Skeletal muscle satellite cell (primary cell): ENCODE data around the gene SELENOO.

Experiments used
- H3K27me3 ChIP-seq: 2 replicates; pipeline ENCODE4 v1.7.0; 2013; ENCODE audit warnings: low read length; ENCODE audit not compliant: control insufficient read depth, insufficient read depth
- H3K36me3 ChIP-seq: 2 replicates; pipeline ENCODE4 v1.7.0; 2013; ENCODE audit warnings: mild to moderate bottlenecking, control low read depth, low read length; ENCODE audit not compliant: insufficient read depth
- H3K4me1 ChIP-seq: 2 replicates; pipeline ENCODE4 v1.7.0; 2013; ENCODE audit warnings: low read length; ENCODE audit not compliant: control insufficient read depth, insufficient read depth
- H3K4me2 ChIP-seq: 2 replicates; pipeline ENCODE4 v1.7.0; 2013; ENCODE audit warnings: mild to moderate bottlenecking, low read length
- H3K4me3 ChIP-seq: 2 replicates; pipeline ENCODE4 v1.7.0; 2013; ENCODE audit warnings: low read length
- H3K9ac ChIP-seq: 2 replicates; pipeline ENCODE4 v1.7.0; 2013; ENCODE audit warnings: mild to moderate bottlenecking, low read depth, low read length, moderate library complexity
- H3K9me3 ChIP-seq: replicated peaks from 2 replicates; pipeline ENCODE4 v1.7.0; 2013; ENCODE audit warnings: mild to moderate bottlenecking, control low read depth, low read length

The SELENOO gene

DNA sequence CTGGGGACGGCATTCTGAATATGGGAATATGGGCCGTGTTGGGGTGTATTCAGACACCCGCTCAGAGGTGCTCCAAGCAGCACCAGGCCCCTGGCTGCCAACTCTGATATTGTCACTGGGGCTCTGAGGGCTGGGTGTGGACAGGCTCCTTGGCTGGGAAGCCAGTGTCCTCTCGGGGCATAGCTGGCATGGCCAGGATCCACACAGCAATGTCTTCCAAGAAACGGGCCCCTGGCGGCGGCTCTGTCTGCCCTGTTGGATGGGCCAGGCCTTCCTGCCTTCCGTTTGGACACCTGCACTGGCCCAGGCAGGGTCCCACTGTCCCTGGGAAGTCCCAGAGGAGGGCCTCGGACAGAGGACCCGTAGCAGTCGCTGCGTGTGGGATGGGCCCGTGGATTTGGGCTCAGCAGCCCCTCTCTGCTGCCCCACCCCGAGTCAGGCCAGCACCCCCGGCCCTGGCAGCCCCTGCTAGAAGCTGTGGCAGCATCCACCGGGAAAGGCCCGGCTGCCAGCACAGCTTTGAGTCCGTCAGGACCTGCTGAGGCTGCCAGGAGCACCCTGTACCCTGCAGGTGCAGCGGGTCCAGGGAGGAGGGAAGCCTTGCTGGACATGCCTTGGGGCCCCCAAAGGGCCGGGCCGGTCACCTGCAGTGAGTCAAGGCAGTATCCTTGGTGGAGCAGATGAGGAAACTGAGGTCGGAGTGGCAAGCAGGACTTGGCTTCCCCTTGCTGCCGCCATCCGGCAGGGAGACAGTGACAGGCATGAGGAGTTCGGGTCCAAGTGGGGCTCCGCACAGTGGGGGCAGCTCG is 26.2 kb upstream of the SELENOO start:
- H3K4me3 ChIP-seq: no peak overlapping the region
- no peaks in the 10 kb centered on the region for H3K4me1 ChIP-seq
- no peaks in the 10 kb centered on the region for H3K9me3 ChIP-seq
- H3K36me3 ChIP-seq: no peaks in the 10 kb centered on the region
- H3K9ac ChIP-seq: no peak overlapping the region
- peaks cover 12% of the 10 kb centered on the region for H3K27me3 ChIP-seq
- no peak overlapping the region for H3K4me2 ChIP-seq

DNA sequence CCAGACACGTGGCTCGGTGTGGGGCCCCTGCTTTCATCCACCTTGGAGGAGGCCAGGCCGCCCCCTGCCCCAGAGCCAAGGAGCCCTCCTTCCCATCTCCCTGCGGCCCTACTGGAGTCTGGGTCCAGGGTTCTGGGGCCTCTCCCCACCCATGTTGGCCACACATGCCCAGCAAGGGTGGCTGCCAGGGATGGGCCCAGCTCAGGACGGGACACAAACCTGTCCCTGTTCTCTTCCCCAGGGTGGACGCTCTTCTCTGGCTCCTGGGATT is 25.7 kb upstream of the SELENOO start:
- Histone ChIP-seq H3K4me1 (no peaks in the 10 kb centered on the region), H3K9ac (no peak overlapping the region), H3K4me3 (no peak overlapping the region), H3K27me3 (peaks cover 12% of the 10 kb centered on the region), H3K4me2 (no peak overlapping the region), H3K9me3 (no peaks in the 10 kb centered on the region), H3K36me3 (no peaks in the 10 kb centered on the region)

DNA sequence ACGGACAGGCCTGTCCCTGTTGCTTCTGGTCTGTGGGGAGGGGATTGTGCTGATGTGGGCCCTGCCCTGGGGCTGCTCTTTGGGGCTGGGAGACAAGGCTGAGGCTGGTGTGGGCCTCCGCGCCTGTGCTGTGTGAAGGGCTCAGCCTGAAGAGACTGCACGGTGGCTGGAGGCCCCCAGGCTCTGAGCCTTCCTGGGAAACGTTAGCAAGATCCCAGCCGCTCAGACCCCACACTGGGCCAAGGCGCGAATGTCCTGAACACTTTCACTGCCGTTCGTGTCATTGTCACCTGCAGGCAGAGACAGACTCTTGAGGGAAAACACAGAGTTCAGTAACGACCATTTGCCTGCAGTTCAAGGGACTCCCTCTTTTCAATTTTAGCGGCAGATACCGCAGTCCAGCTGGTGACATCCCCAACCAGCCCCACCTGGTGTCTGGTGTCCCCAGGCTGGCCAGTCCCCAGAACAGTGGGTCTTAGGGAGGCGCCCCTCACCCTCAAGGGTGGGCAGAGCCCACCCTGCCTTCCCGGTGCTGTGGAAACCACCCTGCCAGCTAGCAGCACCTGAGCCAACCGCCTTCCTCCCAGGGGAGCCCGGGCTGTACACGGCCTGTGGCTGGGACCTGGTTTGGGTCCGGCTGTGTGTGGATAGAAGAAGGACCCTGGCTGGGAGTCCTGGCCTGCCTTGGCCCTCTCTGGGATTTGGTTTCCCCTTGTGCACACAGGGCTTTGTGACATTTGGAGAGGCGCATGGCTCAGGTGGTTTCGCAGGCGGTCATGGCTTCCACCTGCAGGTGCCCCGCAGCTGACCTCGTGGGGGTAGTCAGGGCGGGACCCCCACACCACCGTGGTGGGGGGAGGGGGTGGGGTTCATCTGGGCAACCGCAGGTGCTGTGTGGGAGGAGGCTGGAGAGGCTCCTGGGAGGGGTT is 24.6 kb upstream of the SELENOO start:
- H3K4me2 ChIP-seq: no peak overlapping the region
- H3K4me1 ChIP-seq: no peaks in the 10 kb centered on the region
- H3K4me3 ChIP-seq: no peak overlapping the region
- H3K9me3 ChIP-seq: no peaks in the 10 kb centered on the region
- H3K36me3 ChIP-seq: no peaks in the 10 kb centered on the region
- no peak overlapping the region for H3K9ac ChIP-seq
- peaks cover 7% of the 10 kb centered on the region for H3K27me3 ChIP-seq

DNA sequence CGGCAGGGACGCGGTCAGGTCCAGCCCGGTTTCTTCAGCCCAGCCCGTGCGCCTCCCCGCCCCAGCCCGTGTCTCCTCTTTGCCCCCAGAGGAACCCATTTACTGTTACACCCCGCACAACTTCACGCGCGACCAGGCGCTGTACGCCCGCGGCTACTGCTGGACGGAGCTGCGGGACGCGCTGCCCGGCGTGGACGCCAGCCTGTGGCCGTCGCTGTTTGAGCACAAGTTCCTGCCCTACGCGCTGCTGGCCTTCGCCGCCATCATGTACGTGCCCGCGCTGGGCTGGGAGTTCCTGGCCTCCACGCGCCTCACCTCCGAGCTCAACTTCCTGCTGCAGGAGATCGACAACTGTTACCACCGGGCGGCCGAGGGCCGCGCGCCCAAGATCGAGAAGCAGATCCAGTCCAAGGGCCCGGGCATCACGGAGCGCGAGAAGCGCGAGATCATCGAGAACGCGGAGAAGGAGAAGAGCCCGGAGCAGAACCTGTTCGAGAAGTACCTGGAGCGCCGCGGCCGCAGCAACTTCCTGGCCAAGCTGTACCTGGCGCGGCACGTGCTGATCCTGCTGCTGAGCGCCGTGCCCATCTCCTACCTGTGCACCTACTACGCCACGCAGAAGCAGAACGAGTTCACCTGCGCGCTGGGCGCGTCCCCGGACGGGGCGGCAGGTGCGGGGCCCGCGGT is 23.8 kb upstream of the SELENOO start:
- Histone ChIP-seq H3K4me3 (no peak overlapping the region), H3K4me2 (no peak overlapping the region), H3K9ac (no peak overlapping the region), H3K27me3 (peaks cover 3% of the 10 kb centered on the region), H3K36me3 (no peaks in the 10 kb centered on the region), H3K4me1 (no peaks in the 10 kb centered on the region), H3K9me3 (no peaks in the 10 kb centered on the region)

DNA sequence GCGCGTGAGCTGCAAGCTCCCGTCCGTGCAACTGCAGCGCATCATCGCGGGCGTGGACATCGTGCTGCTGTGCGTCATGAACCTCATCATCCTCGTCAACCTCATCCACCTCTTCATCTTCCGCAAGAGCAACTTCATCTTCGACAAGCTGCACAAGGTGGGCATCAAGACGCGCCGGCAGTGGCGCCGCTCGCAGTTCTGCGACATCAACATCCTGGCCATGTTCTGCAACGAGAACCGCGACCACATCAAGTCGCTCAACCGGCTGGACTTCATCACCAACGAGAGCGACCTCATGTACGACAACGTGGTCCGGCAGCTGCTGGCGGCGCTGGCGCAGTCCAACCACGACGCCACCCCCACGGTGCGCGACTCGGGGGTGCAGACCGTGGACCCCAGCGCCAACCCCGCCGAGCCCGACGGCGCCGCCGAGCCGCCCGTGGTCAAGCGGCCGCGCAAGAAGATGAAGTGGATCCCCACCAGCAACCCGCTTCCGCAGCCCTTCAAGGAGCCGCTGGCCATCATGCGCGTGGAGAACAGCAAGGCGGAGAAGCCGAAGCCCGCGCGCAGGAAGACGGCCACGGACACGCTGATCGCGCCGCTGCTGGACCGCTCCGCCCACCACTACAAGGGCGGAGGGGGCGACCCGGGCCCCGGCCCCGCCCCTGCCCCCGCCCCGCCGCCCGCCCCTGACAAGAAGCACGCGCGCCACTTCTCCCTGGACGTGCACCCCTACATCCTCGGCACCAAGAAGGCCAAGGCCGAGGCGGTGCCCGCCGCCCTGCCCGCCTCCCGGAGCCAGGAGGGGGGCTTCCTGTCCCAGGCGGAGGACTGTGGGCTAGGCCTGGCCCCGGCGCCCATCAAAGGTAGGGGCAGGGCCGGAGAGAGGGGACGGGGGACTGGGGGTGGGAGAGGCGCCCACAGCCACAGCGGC is 23.0 kb upstream of the SELENOO start:
- H3K4me1 ChIP-seq: no peaks in the 10 kb centered on the region
- H3K9me3 ChIP-seq: no peaks in the 10 kb centered on the region
- H3K9ac ChIP-seq: no peak overlapping the region
- no peak overlapping the region for H3K4me3 ChIP-seq
- no peak overlapping the region for H3K4me2 ChIP-seq
- no peaks in the 10 kb centered on the region for H3K36me3 ChIP-seq
- peaks cover 3% of the 10 kb centered on the region for H3K27me3 ChIP-seq

DNA sequence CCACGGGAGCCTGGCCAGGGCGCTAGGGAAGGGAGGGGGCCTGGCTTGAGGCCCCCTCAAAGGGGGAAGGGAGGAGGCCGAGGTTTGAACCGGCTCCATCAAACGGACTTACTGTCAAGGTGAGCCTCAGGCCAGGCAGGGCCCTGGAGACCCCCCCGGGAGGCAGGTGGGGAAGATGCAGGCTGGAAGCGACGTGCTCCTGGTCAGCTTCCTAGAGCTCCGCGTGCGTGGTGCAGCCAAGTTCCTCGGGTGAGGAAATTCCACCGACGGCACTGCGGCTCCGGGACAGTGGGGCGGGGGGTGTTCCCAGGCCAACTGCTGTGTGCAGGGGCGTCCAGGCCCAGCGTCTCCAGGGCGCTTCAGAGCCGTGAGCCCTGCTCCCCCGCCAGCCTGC is 22.3 kb upstream of the SELENOO start:
- Histone ChIP-seq H3K9ac (no peak overlapping the region), H3K4me2 (no peak overlapping the region), H3K27me3 (peaks cover 3% of the 10 kb centered on the region), H3K4me1 (no peaks in the 10 kb centered on the region), H3K36me3 (no peaks in the 10 kb centered on the region), H3K4me3 (no peak overlapping the region), H3K9me3 (no peaks in the 10 kb centered on the region)

DNA sequence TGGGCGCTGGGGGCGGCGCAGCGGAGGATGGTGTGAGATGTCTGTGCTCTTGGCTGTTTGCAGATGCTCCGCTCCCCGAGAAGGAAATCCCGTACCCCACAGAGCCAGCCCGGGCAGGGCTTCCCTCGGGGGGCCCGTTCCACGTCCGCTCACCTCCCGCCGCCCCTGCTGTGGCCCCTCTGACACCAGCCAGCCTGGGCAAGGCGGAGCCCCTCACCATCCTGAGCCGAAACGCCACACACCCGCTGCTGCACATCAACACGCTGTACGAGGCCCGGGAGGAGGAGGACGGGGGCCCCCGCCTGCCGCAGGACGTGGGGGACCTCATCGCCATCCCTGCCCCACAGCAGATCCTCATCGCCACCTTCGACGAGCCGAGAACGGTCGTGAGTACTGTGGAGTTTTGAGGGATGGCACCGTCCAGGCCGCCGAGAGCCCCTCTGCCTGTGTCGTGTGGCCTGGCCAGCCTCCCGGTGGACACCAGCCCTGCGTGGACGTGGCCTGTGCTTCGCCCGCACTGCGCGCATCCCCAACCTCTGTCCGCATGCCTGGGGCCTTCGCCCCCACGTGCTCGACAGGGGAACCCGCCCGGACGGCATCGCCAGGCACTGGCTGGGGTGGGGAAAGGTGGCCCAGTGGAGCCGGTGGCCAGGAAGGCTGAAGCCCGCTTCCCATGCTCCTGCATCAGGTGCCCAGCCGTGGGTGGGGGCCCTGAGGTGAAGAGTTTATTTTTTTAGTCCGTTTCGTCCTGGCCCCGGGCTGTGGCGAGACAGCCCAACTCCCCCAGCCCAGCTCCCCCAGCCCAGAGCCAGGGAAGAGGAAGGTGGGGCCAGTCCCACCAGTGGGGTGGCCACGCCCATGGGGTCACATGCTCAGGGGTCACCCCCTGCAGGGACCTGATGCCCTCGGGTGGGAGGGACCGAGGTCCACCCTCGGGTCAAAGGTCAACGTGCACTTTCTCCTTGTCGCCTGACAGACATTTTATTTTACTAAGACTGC is 21.6 kb upstream of the SELENOO start:
- H3K4me1 ChIP-seq: peaks cover 5% of the 10 kb centered on the region
- H3K4me2 ChIP-seq: no peak overlapping the region
- H3K27me3 ChIP-seq: peaks cover 3% of the 10 kb centered on the region
- H3K4me3 ChIP-seq: no peak overlapping the region
- H3K36me3 ChIP-seq: no peaks in the 10 kb centered on the region
- H3K9me3 ChIP-seq: no peaks in the 10 kb centered on the region
- H3K9ac ChIP-seq: no peak overlapping the region

DNA sequence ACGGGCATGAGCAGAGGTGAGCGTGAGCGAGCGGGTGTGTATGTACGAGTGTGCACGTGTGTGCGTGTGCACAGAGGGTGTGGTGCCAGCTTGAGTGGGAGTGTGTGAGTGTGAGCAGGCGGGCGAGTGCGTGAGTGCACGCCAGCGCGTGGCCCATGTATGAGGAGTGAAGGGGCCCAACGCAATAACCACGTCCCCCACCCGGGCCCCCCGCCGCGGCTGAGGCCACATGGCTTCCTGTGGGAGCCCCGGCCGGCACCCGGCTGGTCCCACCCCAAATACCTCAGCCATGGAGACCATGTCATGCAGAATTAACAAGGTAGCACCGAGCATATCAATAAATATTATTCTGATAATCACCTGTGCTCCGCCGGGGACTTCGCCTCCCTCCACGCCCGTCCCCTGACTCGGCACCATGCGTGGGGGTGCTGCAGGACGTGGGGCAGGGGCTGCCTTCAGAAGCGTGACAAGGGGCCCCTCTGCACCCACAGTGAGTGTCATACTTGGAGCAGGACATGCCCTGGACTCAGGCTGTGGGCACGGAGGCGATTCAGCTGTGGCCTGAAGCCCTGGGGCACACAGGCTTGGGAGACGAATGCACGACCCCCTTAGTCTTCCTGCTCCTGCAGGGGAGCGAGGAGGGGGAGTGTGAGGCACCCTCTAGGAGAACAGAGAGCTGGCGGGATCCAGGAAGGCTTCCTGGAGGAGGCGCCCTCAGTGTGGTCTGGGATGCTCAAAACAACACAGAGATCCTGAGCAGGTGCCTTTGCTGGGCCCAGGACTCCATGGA is 20.7 kb upstream of the SELENOO start:
- H3K27me3 ChIP-seq: peaks cover 3% of the 10 kb centered on the region
- no peak overlapping the region for H3K9ac ChIP-seq
- H3K36me3 ChIP-seq: no peaks in the 10 kb centered on the region
- H3K4me3 ChIP-seq: no peak overlapping the region
- no peak overlapping the region for H3K4me2 ChIP-seq
- H3K4me1 ChIP-seq: peaks cover 12% of the 10 kb centered on the region
- no peaks in the 10 kb centered on the region for H3K9me3 ChIP-seq

DNA sequence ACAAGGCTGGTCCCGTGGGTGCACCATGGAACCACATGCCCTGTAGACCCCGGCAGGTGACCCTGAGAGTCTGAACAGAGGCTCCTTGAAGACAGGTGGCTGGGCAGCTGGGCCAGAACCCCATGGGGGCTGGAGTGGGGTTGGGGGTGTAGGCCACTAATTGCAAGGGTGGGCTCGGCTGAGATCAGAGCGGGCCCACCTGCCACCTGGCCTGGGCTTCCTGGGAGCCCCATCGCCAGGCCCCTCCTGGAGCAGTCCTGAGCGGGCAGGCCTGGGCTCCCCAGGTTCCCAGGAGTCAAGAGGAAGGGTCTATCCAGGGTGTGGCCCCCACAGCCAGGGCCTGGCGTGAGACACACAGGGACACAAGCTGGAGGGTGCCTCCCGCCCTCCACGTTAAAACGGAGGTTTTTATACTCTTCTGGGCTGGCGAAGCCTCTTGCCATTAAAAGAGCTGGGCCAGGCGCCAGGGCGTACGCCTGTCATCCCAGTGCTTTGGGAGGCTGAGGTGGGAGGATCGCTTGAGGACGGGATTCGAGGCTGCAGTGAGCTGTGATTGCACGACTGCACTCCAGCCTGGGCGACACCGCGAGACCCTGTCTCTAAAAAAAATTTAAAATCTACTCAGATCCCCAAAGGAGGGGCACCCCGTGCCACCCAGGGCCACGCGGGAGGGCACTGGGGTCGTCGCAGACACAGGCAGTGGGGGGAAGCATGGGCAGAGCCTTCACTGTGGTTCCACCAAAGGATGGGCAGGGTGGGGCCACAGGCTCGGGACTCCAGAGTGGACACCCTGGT is 19.9 kb upstream of the SELENOO start:
- Histone ChIP-seq H3K36me3 (no peaks in the 10 kb centered on the region), H3K9ac (no peak overlapping the region), H3K4me2 (no peak overlapping the region), H3K9me3 (no peaks in the 10 kb centered on the region), H3K4me1 (peaks cover 16% of the 10 kb centered on the region), H3K27me3 (peaks cover 3% of the 10 kb centered on the region), H3K4me3 (no peak overlapping the region)
